Naive thymus-derived CD8-positive, alpha-beta T cell (primary cell): ENCODE measurements around the gene UGT1A7. TPM values are rescaled to one million over a fixed set of nuclear protein-coding genes. Genes with fewer than 3 reads are reported as not detected.

Experiments used
- ATAC-seq, 2 donors: fragments of 150-1000 bp; cut with Tn5 transposase in 1 of 2; sonication (Bioruptor Pico), chemical (Tn5 transposase) in 1 of 2; 1 replicate in 1 of 2; 2 replicates in 1 of 2; pipeline ENCODE4 v1.10.0; 2021; ENCODE audit warnings: mild to moderate bottlenecking in 2 of 2, moderate library complexity in 2 of 2
- POLR2A ChIA-PET: fragments of 350-600 bp; sonication (Branson Sonifier 250); formaldehyde crosslinking; loops from one replicate; lab custom pipeline; 2021; ENCODE audit warnings: antibody characterized with exemption; lab: Charles Lee
- DNase-seq, 10 donors: peaks; one replicate each; pipeline versions ENCODE4 v3.0.0 to v3.0.0-alpha.2; 2020 to 2022
- H3K27ac Mint-ChIP-seq, 10 donors: one replicate each; pipeline ENCODE4 v1.8.0; 2020 to 2022; ENCODE audit warnings: mild to moderate bottlenecking in 10 of 10, mixed read lengths in 10 of 10, moderate library complexity in 4 of 10, inconsistent platforms in 1 of 10
- H3K27me3 Mint-ChIP-seq, 5 donors: one replicate each; pipeline ENCODE4 v1.8.0; 2021 to 2022; ENCODE audit warnings: mixed read lengths in 5 of 5
- H3K36me3 Mint-ChIP-seq, 3 donors: one replicate each; pipeline ENCODE4 v1.8.0; 2020 to 2022; ENCODE audit warnings: mixed read lengths in 3 of 3, mild to moderate bottlenecking in 2 of 3, inconsistent platforms in 1 of 3
- H3K4me1 Mint-ChIP-seq, 4 donors: one replicate each; pipeline ENCODE4 v1.8.0; 2021 to 2022; ENCODE audit warnings: mixed read lengths in 4 of 4
- H3K4me3 Mint-ChIP-seq, 10 donors: one replicate each; pipeline ENCODE4 v1.8.0; 2020 to 2022; ENCODE audit warnings: mild to moderate bottlenecking in 10 of 10, mixed read lengths in 10 of 10, moderate library complexity in 6 of 10, inconsistent platforms in 1 of 10
- H3K9me3 Mint-ChIP-seq, 9 donors: one replicate each; pipeline ENCODE4 v1.8.0; 2020 to 2022; ENCODE audit warnings: mixed read lengths in 9 of 9, mild to moderate bottlenecking in 3 of 9, inconsistent platforms in 1 of 9, moderate library complexity in 1 of 9
- polyA plus RNA-seq, 3 donors: library from polyadenylated mRNA; unstranded; fragments of 300-500 nt; fragmentation: Illumina TruSeq; gene quantifications; one replicate each; pipeline ENCODE4 v1.2.3, GENCODE V29; 2021
- total RNA-seq, 8 experiments: library from RNA in 2 of 8; stranded (reverse) in 2 of 8; gene quantifications; one replicate each; pipeline ENCODE4 v1.2.3 and lab custom pipeline; 2021 to 2026

UGT1A7 gene
- total and polyA plus RNA-seq, 5 experiments from 2014 or later = not detected

GRCh38 chr2:233779722-233780121 lies 98.0 kb downstream of the UGT1A7 start:
- Mint-ChIP-seq H3K4me3 (no peak overlapping the region), H3K27ac (no peak overlapping the region), H3K36me3 (peaks cover 0 to 17% (median 3%) of the 10 kb centered on the region in 3 donors), H3K4me1 (peaks cover 0 to 2% (median 0%) of the 10 kb centered on the region in 4 donors), H3K27me3 (peaks cover 18 to 46% (median 27%) of the 10 kb centered on the region in 5 donors), H3K9me3 (peaks cover 3 to 34% (median 15%) of the 10 kb centered on the region in 9 donors)
- ATAC-seq (no peak), DNase-seq (no peak)
- POLR2A ChIA-PET = no interaction called here

- H3K27me3 Mint-ChIP-seq = peaks cover 16 to 42% (median 22%) of the 10 kb centered on the region in 5 donors
- DNase-seq = no peak
- peak overlapping the region in 1 of 10 donors; percentile 53 for H3K27ac Mint-ChIP-seq
- H3K4me3 Mint-ChIP-seq = no peak overlapping the region
- H3K36me3 Mint-ChIP-seq = peaks cover 0 to 17% (median 0%) of the 10 kb centered on the region in 3 donors
- no peaks in the 10 kb centered on the region for H3K4me1 Mint-ChIP-seq
- ATAC-seq = no peak
- POLR2A ChIA-PET = no interaction called here
- peaks cover 3 to 25% (median 15%) of the 10 kb centered on the region in 9 donors for H3K9me3 Mint-ChIP-seq
These were observed 99.1 kb downstream of the UGT1A7 start for GRCh38 chr2:233780771-233781170.

- Mint-ChIP-seq H3K27me3 (peaks cover 4 to 15% (median 8%) of the 10 kb centered on the region in 5 donors), H3K4me3 (no peak overlapping the region), H3K9me3 (peaks cover 0 to 9% (median 0%) of the 10 kb centered on the region in 9 donors), H3K4me1 (peaks cover 0 to 12% (median 0%) of the 10 kb centered on the region in 4 donors), H3K36me3 (peaks cover 0 to 11% (median 0%) of the 10 kb centered on the region in 3 donors), H3K27ac (no peak overlapping the region)
- no peak for ATAC-seq
- no peak for DNase-seq
- POLR2A ChIA-PET = no interaction called here
These were observed 107.9 kb downstream of the UGT1A7 start for GRCh38 chr2:233789554-233789953.

- peaks cover 0 to 2% (median 0%) of the 10 kb centered on the region in 3 donors for H3K36me3 Mint-ChIP-seq
- peaks cover 0 to 12% (median 0%) of the 10 kb centered on the region in 4 donors for H3K4me1 Mint-ChIP-seq
- DNase-seq (peak in 1 of 10 donors; percentile 60), ATAC-seq (no peak)
- peaks cover 0 to 6% (median 0%) of the 10 kb centered on the region in 9 donors for H3K9me3 Mint-ChIP-seq
- no peak overlapping the region for H3K4me3 Mint-ChIP-seq
- H3K27me3 Mint-ChIP-seq = peaks cover under 1 to 8% (median 2%) of the 10 kb centered on the region in 5 donors
- H3K27ac Mint-ChIP-seq = peak overlapping the region in 1 of 10 donors; percentile 10
- POLR2A ChIA-PET = interaction anchor here (0.6 kb wide), 1 partner anchor 15 kb away, joined by 4 read pairs; no protein-coding TSS in a partner anchor
These were observed 109.6 kb downstream of the UGT1A7 start for GRCh38 chr2:233791151-233791882.

GRCh38 chr2:233791883-233792329 lies 110.2 kb downstream of the UGT1A7 start:
- H3K27ac Mint-ChIP-seq = peak overlapping the region in 1 of 10 donors; percentile 85
- no peaks in the 10 kb centered on the region for H3K36me3 Mint-ChIP-seq
- H3K9me3 Mint-ChIP-seq = peaks cover 0 to 4% (median 0%) of the 10 kb centered on the region in 9 donors
- H3K4me1 Mint-ChIP-seq = peaks cover 0 to 12% (median 0%) of the 10 kb centered on the region in 4 donors
- H3K27me3 Mint-ChIP-seq = peaks cover 0 to 5% (median 0%) of the 10 kb centered on the region in 5 donors
- POLR2A ChIA-PET = interaction anchor here (0.6 kb wide), 1 partner anchor 16 kb away, joined by 4 read pairs; no protein-coding TSS in a partner anchor
- DNase-seq = no peak
- H3K4me3 Mint-ChIP-seq = no peak overlapping the region
- no peak for ATAC-seq

- H3K4me3 Mint-ChIP-seq = no peak overlapping the region
- H3K9me3 Mint-ChIP-seq = peaks cover 0 to 4% (median 0%) of the 10 kb centered on the region in 9 donors
- POLR2A ChIA-PET = no interaction called here
- ATAC-seq (no peak), DNase-seq (no peak)
- peaks cover 0 to 12% (median 0%) of the 10 kb centered on the region in 4 donors for H3K4me1 Mint-ChIP-seq
- H3K36me3 Mint-ChIP-seq = no peaks in the 10 kb centered on the region
- H3K27ac Mint-ChIP-seq = no peak overlapping the region
- peaks cover 0 to 5% (median 0%) of the 10 kb centered on the region in 5 donors for H3K27me3 Mint-ChIP-seq
These were observed 111.0 kb downstream of the UGT1A7 start for GRCh38 chr2:233792720-233793119.

GRCh38 chr2:233793465-233794127 lies 111.9 kb downstream of the UGT1A7 start:
- ATAC-seq (no peak), DNase-seq (peak in 1 of 10 donors; percentile 55)
- H3K4me3 Mint-ChIP-seq = no peak overlapping the region
- POLR2A ChIA-PET = no interaction called here
- H3K36me3 Mint-ChIP-seq = no peaks in the 10 kb centered on the region
- peaks cover 0 to 12% (median 0%) of the 10 kb centered on the region in 4 donors for H3K4me1 Mint-ChIP-seq
- peaks cover 0 to 4% (median 0%) of the 10 kb centered on the region in 9 donors for H3K9me3 Mint-ChIP-seq
- H3K27me3 Mint-ChIP-seq = peaks cover 0 to 5% (median 2%) of the 10 kb centered on the region in 5 donors
- no peak overlapping the region for H3K27ac Mint-ChIP-seq

- ATAC-seq (no peak), DNase-seq (no peak)
- peaks cover 0 to 6% (median 2%) of the 10 kb centered on the region in 5 donors for H3K27me3 Mint-ChIP-seq
- no peaks in the 10 kb centered on the region for H3K36me3 Mint-ChIP-seq
- H3K4me3 Mint-ChIP-seq = no peak overlapping the region
- peaks cover 0 to 10% (median 0%) of the 10 kb centered on the region in 4 donors for H3K4me1 Mint-ChIP-seq
- POLR2A ChIA-PET = no interaction called here
- H3K9me3 Mint-ChIP-seq = peaks cover 0 to 5% (median 0%) of the 10 kb centered on the region in 9 donors
- no peak overlapping the region for H3K27ac Mint-ChIP-seq
These were observed 112.5 kb downstream of the UGT1A7 start for GRCh38 chr2:233794128-233794658.

GRCh38 chr2:233795735-233796171 lies 114.1 kb downstream of the UGT1A7 start:
- Mint-ChIP-seq H3K27me3 (peaks cover 0 to 6% (median 5%) of the 10 kb centered on the region in 5 donors), H3K9me3 (peaks cover 0 to 4% (median 0%) of the 10 kb centered on the region in 9 donors), H3K4me3 (no peak overlapping the region), H3K4me1 (peaks cover 0 to 6% (median 0%) of the 10 kb centered on the region in 4 donors), H3K36me3 (no peaks in the 10 kb centered on the region), H3K27ac (no peak overlapping the region)
- DNase-seq = no peak
- no peak for ATAC-seq
- POLR2A ChIA-PET = interaction anchor here (0.6 kb wide), 1 partner anchor 608 kb away, joined by 3 read pairs; no protein-coding TSS in a partner anchor

- POLR2A ChIA-PET = interaction anchor here (0.6 kb wide), 1 partner anchor 608 kb away, joined by 3 read pairs; no protein-coding TSS in a partner anchor
- ATAC-seq = no peak
These were observed 114.6 kb downstream of the UGT1A7 start for GRCh38 chr2:233796254-233796653.

GRCh38 chr2:233798335-233799086 lies 116.8 kb downstream of the UGT1A7 start:
- DNase-seq (peak in 2 of 10 donors; percentile 14 to 59), ATAC-seq (no peak)
- Mint-ChIP-seq H3K27me3 (peaks cover 2 to 18% (median 15%) of the 10 kb centered on the region in 5 donors), H3K36me3 (no peaks in the 10 kb centered on the region), H3K9me3 (peaks cover 0 to 4% (median 0%) of the 10 kb centered on the region in 9 donors), H3K4me3 (no peak overlapping the region), H3K4me1 (no peaks in the 10 kb centered on the region), H3K27ac (no peak overlapping the region)
- POLR2A ChIA-PET = no interaction called here

More at GRCh38 chr2:233796254-233796653, 114.6 kb downstream of the UGT1A7 start:
- Mint-ChIP-seq H3K4me3 (no peak overlapping the region), H3K9me3 (peaks cover 0 to 4% (median 0%) of the 10 kb centered on the region in 9 donors), H3K27ac (no peak overlapping the region), H3K4me1 (peaks cover 0 to under 1% (median 0%) of the 10 kb centered on the region in 4 donors), H3K27me3 (peaks cover 0 to 7% (median 6%) of the 10 kb centered on the region in 5 donors), H3K36me3 (no peaks in the 10 kb centered on the region)
- DNase-seq = no peak
